ENCODE measurements around the gene PRELP.

- TF ChIP-seq POLR2AphosphoS5 (IDR thresholded peaks at IDR 0.05; ENCODE audit: low read depth, low read length) = no peak
- no peak for TF ChIP-seq CTCF (IDR thresholded peaks at IDR 0.05)
Observed at GRCh38 chr1:203503836-203504235, 28.2 kb downstream of the PRELP start.
